GM18868 (cell line): Measurements from ENCODE around the gene FSTL3.
"Not testable (repeated sequence)": the region's sequence is repeated elsewhere in the genome, so short reads cannot be mapped to it uniquely, and the experiment has no call there.

Experiments used
- ATAC-seq: cut with Tn5 transposase; IDR thresholded peaks from one replicate; pipeline ENCODE4 v1.9.1; 2021; ENCODE audit warnings: mild to moderate bottlenecking, moderate library complexity; ENCODE audit not compliant: unreplicated experiment

The FSTL3 gene

GRCh38 chr19:681029-682019 lies 5.1 kb downstream of the FSTL3 start:
- no peak for ATAC-seq

GRCh38 chr19:682678-683320 lies 6.6 kb downstream of the FSTL3 start:
- ATAC-seq, result no peak

- ATAC-seq, result no peak
Observed at GRCh38 chr19:685454-685931, 9.3 kb downstream of the FSTL3 start.

- ATAC-seq, result no peak
Observed at GRCh38 chr19:686589-687297, 10.6 kb downstream of the FSTL3 start.

- ATAC-seq, result no peak
Observed at GRCh38 chr19:687569-688166, 11.5 kb downstream of the FSTL3 start.

- no peak for ATAC-seq
Observed at GRCh38 chr19:688214-688613, 12.0 kb downstream of the FSTL3 start.

GRCh38 chr19:688992-689391 lies 12.8 kb downstream of the FSTL3 start:
- ATAC-seq, result no peak

GRCh38 chr19:690203-690602 lies 14.0 kb downstream of the FSTL3 start:
- ATAC-seq, result no peak

GRCh38 chr19:694481-695351 lies 18.5 kb downstream of the FSTL3 start:
- ATAC-seq, result no peak

GRCh38 chr19:695352-695949 lies 19.3 kb downstream of the FSTL3 start, which contains the start of gene PRSS57:
TSS of gene PRSS57 (minus strand) at chr19:695452. CDS start at chr19:695430, 22 bp downstream.
- ATAC-seq, result no peak

GRCh38 chr19:698529-698928 lies 22.3 kb downstream of the FSTL3 start:
- not testable (repeated sequence) for ATAC-seq

GRCh38 chr19:699885-700284 lies 23.7 kb downstream of the FSTL3 start:
- not testable (repeated sequence) for ATAC-seq

- not testable (repeated sequence) for ATAC-seq
Observed at GRCh38 chr19:702847-703246, 26.7 kb downstream of the FSTL3 start.

- ATAC-seq, result no peak
Observed at GRCh38 chr19:703329-703650, 27.1 kb downstream of the FSTL3 start.

GRCh38 chr19:703651-704446 lies 27.7 kb downstream of the FSTL3 start:
- no peak for ATAC-seq

GRCh38 chr19:704447-704741 lies 28.2 kb downstream of the FSTL3 start:
- ATAC-seq, result no peak

GRCh38 chr19:708154-709143 lies 32.3 kb downstream of the FSTL3 start, which contains the start of gene PALM:
TSS of gene PALM (plus strand) at chr19:708935. CDS start at chr19:709147, 212 bp downstream.
- no peak for ATAC-seq
